NCI-H82 (cell line): ENCODE data around the gene TBCD.

Experiments
- DNase-seq: peaks from one replicate; lab custom pipeline; 2025; lab: John Stamatoyannopoulos, UW

The TBCD gene

GRCh38 chr17:82791532-82791931 is 39.7 kb downstream of the TBCD start:
- no peak for DNase-seq

- DNase-seq, result no peak
These were observed 42.2 kb downstream of the TBCD start for GRCh38 chr17:82793974-82794630.

GRCh38 chr17:82794781-82795482 is 43.1 kb downstream of the TBCD start:
- no peak for DNase-seq

GRCh38 chr17:82795615-82796014 is 43.8 kb downstream of the TBCD start:
- DNase-seq, result no peak

GRCh38 chr17:82797061-82797460 is 45.2 kb downstream of the TBCD start:
- no peak for DNase-seq

GRCh38 chr17:82798752-82799151 is 46.9 kb downstream of the TBCD start:
- no peak for DNase-seq

GRCh38 chr17:82799591-82799990 is 47.7 kb downstream of the TBCD start:
- no peak for DNase-seq

- no peak for DNase-seq
These were observed 49.0 kb downstream of the TBCD start for GRCh38 chr17:82800885-82801284.

- no peak for DNase-seq
These were observed 49.6 kb downstream of the TBCD start for GRCh38 chr17:82801377-82801970.

- DNase-seq, result no peak
These were observed 50.4 kb downstream of the TBCD start for GRCh38 chr17:82802075-82802780.

GRCh38 chr17:82803185-82803584 is 51.3 kb downstream of the TBCD start:
- DNase-seq, result no peak

GRCh38 chr17:82803606-82804005 is 51.7 kb downstream of the TBCD start:
- DNase-seq, result no peak

- DNase-seq, result no peak
These were observed 52.8 kb downstream of the TBCD start for GRCh38 chr17:82804442-82805191.

GRCh38 chr17:82805254-82805653 is 53.4 kb downstream of the TBCD start:
- DNase-seq, result no peak

GRCh38 chr17:82805823-82806222 is 54.0 kb downstream of the TBCD start:
- DNase-seq, result no peak

GRCh38 chr17:82806645-82807044 is 54.8 kb downstream of the TBCD start:
- no peak for DNase-seq

GRCh38 chr17:82807101-82807500 is 55.2 kb downstream of the TBCD start:
- DNase-seq, result no peak

- DNase-seq, result no peak
These were observed 55.7 kb downstream of the TBCD start for GRCh38 chr17:82807562-82807961.

GRCh38 chr17:82808006-82808405 is 56.1 kb downstream of the TBCD start:
- no peak for DNase-seq

- DNase-seq, result no peak
These were observed 57.3 kb downstream of the TBCD start for GRCh38 chr17:82808921-82809905.
